Endodermal cell (in vitro differentiated cells): ENCODE results near the gene GRM6. TPM values are rescaled to one million over a fixed set of nuclear protein-coding genes. Genes with fewer than 3 reads are reported as not detected.
A peak's percentile ranks its signal among the peaks of the same experiment; 100 is the strongest.

Source experiments
- DNase-seq: peaks from one replicate; pipeline ENCODE4 v3.0.0-alpha.2; 2017
- H3K27ac ChIP-seq: 2 replicates; pipeline ENCODE4 v1.5.1; 2013; ENCODE audit warnings: mild to moderate bottlenecking, low read depth, low read length, moderate library complexity
- H3K27me3 ChIP-seq: 2 replicates; pipeline ENCODE4 v1.6.1; 2013; ENCODE audit warnings: mild to moderate bottlenecking, low read length, moderate library complexity; ENCODE audit not compliant: insufficient read depth, control insufficient read depth, poor library complexity, severe bottlenecking
- H3K36me3 ChIP-seq: 2 replicates; pipeline ENCODE4 v1.7.0; 2013; ENCODE audit warnings: mild to moderate bottlenecking, low read length, moderate library complexity; ENCODE audit not compliant: control insufficient read depth, insufficient read depth
- H3K4me1 ChIP-seq: one replicate; pipeline ENCODE4 v1.7.0; 2013; ENCODE audit warnings: low read length; ENCODE audit not compliant: control insufficient read depth, insufficient read depth
- H3K4me3 ChIP-seq: 2 replicates; pipeline ENCODE4 v1.5.1; 2013; ENCODE audit warnings: mild to moderate bottlenecking, low read length, moderate library complexity
- H3K9ac ChIP-seq: 2 replicates; pipeline ENCODE4 v1.6.1; 2013; ENCODE audit warnings: mild to moderate bottlenecking, low read length, moderate library complexity; ENCODE audit not compliant: poor library complexity, severe bottlenecking; ENCODE audit errors: extremely low read depth
- H3K9me3 ChIP-seq: 2 replicates; pipeline ENCODE4 v1.6.1; 2013; ENCODE audit warnings: mild to moderate bottlenecking, low read length, moderate library complexity; ENCODE audit not compliant: control insufficient read depth
- H3K27ac Mint-ChIP-seq: 2 replicates; pipeline ENCODE4 v1.8.0; 2020; ENCODE audit warnings: mixed read lengths
- H3K27me3 Mint-ChIP-seq: 2 replicates; pipeline ENCODE4 v1.8.0; 2021; ENCODE audit warnings: mild to moderate bottlenecking, mixed read lengths; ENCODE audit not compliant: insufficient read depth
- H3K36me3 Mint-ChIP-seq: 2 replicates; pipeline ENCODE4 v1.8.0; 2020; ENCODE audit warnings: low read depth, mixed read lengths
- H3K4me1 Mint-ChIP-seq: 2 replicates; pipeline ENCODE4 v1.8.0; 2020; ENCODE audit warnings: mixed read lengths
- H3K4me3 Mint-ChIP-seq: 2 replicates; pipeline ENCODE4 v1.8.0; 2020; ENCODE audit warnings: mild to moderate bottlenecking, moderate library complexity, mixed read lengths
- H3K9me3 Mint-ChIP-seq: 2 replicates; pipeline ENCODE4 v1.8.0; 2020; ENCODE audit warnings: mild to moderate bottlenecking, mixed read lengths
- WGBS, 2 experiments: methylation state at CpG; one replicate each; pipeline versions ENCODE4 v1.1.5 to v1.1.7; 2013; ENCODE audit warnings: missing lambda C conversion rate in 2 of 2, mixed read lengths in 1 of 2; ENCODE audit not compliant: insufficient coverage in 1 of 2, insufficient read length in 1 of 2; 5-methylcytosine and 5-hydroxymethylcytosine counted together
- total RNA-seq, 2 donors: library from RNA; stranded (reverse); fragmentation: NEBNext Ultra II Directional in 1 of 2; extraction: Animal tissue kit (Norgen Biotek cat#: 25700) in 1 of 2; gene quantifications; 2 replicates in 1 of 2; 3 replicates in 1 of 2; pipeline ENCODE4 v1.2.1, GENCODE V29; 2021
- TF ChIP-seq, protein P1 (sequence below): fragments of 200-600 bp; sonication (generic); conservative IDR thresholded peaks from 2 replicates; pipeline ENCODE4 v1.5.0; 2021; ENCODE audit warnings: antibody characterized with exemption, mild to moderate bottlenecking

GRM6 gene
- total RNA-seq, 2 donors from 2014 or later, result not detected

DNA sequence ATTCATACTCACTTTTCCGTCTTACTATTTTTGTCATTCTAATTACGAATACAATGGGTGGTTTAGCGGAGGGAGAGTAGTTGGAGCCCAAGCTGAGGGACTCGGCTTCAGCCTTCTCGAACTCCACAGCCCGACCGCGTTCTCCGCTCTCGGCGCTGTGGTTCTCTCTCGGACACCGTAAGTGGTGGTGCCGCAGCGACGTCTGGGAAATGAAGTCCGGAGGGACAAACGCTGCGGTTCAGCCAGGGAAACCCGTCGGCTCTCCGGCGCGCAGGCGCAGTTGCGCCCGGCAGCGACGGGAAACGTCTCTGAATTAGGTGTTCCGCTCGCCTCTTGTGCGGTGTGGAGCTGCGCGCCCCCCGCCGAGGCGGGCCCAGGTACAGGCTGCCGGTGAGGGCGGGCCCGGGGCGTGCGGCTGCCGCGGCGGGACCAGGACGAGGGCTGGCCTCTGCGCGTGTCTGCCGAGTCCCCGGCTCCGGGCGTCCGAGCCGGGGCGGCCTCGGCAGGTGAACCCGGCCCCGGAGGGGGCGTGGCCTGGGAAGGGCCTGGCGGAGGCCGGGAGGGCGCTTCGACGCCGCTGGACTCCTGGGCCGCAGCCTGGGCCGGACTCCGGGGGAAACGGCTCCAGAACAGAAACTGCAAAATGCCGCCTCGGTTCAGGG, 28.5 kb upstream of the GRM6 start, which contains the start of gene ZNF879:
Gene ZNF879, plus strand, starts transcription at position 277 of the 662 bp plus-strand sequence. CDS start 1,201 bp downstream, outside the sequence.
- peaks cover 39% of the 10 kb centered on the region for H3K36me3 Mint-ChIP-seq
- no peaks in the 10 kb centered on the region for H3K4me1 ChIP-seq
- no peaks in the 10 kb centered on the region for H3K27me3 ChIP-seq
- WGBS, 2 experiments, result 2 to 8% methylated on average over 31 to 72 of the region's 72 CpGs
- H3K27me3 Mint-ChIP-seq, result peaks cover 11% of the 10 kb centered on the region
- H3K9me3 ChIP-seq, result peaks cover 48% of the 10 kb centered on the region
- H3K4me3 ChIP-seq, result peak within 1 kb of the TSS; percentile 87
- peak within 1 kb of the TSS; percentile 74 for H3K4me3 Mint-ChIP-seq
- TF ChIP-seq, protein P1, sequence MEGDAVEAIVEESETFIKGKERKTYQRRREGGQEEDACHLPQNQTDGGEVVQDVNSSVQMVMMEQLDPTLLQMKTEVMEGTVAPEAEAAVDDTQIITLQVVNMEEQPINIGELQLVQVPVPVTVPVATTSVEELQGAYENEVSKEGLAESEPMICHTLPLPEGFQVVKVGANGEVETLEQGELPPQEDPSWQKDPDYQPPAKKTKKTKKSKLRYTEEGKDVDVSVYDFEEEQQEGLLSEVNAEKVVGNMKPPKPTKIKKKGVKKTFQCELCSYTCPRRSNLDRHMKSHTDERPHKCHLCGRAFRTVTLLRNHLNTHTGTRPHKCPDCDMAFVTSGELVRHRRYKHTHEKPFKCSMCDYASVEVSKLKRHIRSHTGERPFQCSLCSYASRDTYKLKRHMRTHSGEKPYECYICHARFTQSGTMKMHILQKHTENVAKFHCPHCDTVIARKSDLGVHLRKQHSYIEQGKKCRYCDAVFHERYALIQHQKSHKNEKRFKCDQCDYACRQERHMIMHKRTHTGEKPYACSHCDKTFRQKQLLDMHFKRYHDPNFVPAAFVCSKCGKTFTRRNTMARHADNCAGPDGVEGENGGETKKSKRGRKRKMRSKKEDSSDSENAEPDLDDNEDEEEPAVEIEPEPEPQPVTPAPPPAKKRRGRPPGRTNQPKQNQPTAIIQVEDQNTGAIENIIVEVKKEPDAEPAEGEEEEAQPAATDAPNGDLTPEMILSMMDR, result no peak
- peak; percentile 99 for DNase-seq
- H3K9ac ChIP-seq, result peak within 1 kb of the TSS; percentile 41
- H3K4me1 Mint-ChIP-seq, result no peaks in the 10 kb centered on the region
- H3K27ac Mint-ChIP-seq, result peak within 1 kb of the TSS; percentile 87
- no peak within 1 kb of the TSS for H3K27ac ChIP-seq
- H3K36me3 ChIP-seq, result peaks cover 14% of the 10 kb centered on the region
- peaks cover 46% of the 10 kb centered on the region for H3K9me3 Mint-ChIP-seq

DNA sequence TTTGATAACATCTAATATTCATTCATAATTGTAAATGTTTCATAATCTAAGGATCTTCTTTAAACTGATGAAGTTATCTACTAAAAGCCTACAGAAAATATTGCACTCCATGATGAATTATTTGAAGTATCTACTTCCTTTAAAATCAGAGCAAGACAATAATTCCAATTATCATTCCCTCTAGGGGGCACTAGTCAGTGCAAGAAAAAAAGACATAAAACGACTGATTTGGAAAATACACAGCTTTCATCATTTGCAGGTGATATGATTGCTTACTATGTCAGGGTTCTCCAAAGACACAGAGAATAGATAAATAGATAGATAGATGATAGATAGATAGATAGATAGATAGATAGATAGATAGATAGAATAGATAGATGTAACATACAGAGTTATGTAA, 13.5 kb upstream of the GRM6 start:
- WGBS, 2 experiments, result 42% methylated on average over 1 of the region's 1 CpG; no CpG with 5 or more reads in 1 of the 2 experiments
- Histone ChIP-seq H3K4me3 (no peak overlapping the region), H3K27ac (no peak overlapping the region), H3K36me3 (no peaks in the 10 kb centered on the region), H3K27me3 (no peaks in the 10 kb centered on the region), H3K9me3 (peaks cover 59% of the 10 kb centered on the region), H3K9ac (no peak overlapping the region), H3K4me1 (no peaks in the 10 kb centered on the region)
- H3K4me1 Mint-ChIP-seq, result no peaks in the 10 kb centered on the region
- H3K36me3 Mint-ChIP-seq, result no peaks in the 10 kb centered on the region
- no peak overlapping the region for H3K27ac Mint-ChIP-seq
- H3K9me3 Mint-ChIP-seq, result peaks cover 74% of the 10 kb centered on the region
- DNase-seq, result no peak
- no peaks in the 10 kb centered on the region for H3K27me3 Mint-ChIP-seq
- H3K4me3 Mint-ChIP-seq, result no peak overlapping the region
- TF ChIP-seq, protein P1, result peak; percentile 51

DNA sequence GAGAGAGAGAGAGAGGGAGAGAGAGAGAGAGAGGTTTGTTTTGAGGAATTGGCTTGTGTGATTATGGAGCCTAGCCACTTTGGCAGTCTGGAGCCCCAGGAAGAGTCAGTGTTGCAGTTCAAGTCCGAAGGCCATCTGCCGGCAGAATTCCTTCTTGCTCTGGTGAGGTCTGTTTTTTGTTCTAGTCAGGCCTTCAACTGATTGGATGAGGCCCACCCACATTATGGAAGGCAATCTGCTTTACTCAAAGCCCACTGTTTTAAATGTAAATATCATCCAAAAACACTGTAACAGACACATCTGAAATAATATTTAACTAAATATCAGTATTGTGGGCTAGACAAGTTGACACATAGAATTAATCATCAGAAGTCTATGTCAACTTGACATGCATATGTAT, 11.4 kb upstream of the GRM6 start:
- Mint-ChIP-seq H3K36me3 (no peaks in the 10 kb centered on the region), H3K27me3 (no peaks in the 10 kb centered on the region), H3K27ac (no peak overlapping the region), H3K4me1 (no peaks in the 10 kb centered on the region), H3K9me3 (peaks cover 71% of the 10 kb centered on the region), H3K4me3 (no peak overlapping the region)
- DNase-seq, result no peak
- H3K4me3 ChIP-seq, result peak overlapping the region; percentile 33
- no peak overlapping the region for H3K9ac ChIP-seq
- no peaks in the 10 kb centered on the region for H3K27me3 ChIP-seq
- H3K36me3 ChIP-seq, result no peaks in the 10 kb centered on the region
- TF ChIP-seq, protein P1, result no peak
- 87% methylated on average over 2 of the region's 2 CpGs; no CpG with 5 or more reads in 1 of the 2 experiments for WGBS, 2 experiments
- peaks cover 49% of the 10 kb centered on the region for H3K9me3 ChIP-seq
- no peaks in the 10 kb centered on the region for H3K4me1 ChIP-seq
- no peak overlapping the region for H3K27ac ChIP-seq
